Heart left ventricle (tissue), 16 donors: ENCODE results near the gene GNL1. TPM values are rescaled to one million over a fixed set of nuclear protein-coding genes. Genes with fewer than 3 reads are reported as not detected.
A peak's percentile ranks its signal among the peaks of the same experiment; 100 is the strongest.

Experiments used
- ATAC-seq, 4 donors: fragments of 200-7000 bp; cut with Tn5 transposase; one replicate each; pipeline ENCODE4 v1.9.1; 2020 to 2022; ENCODE audit warnings: moderate library complexity in 4 of 4, mild to moderate bottlenecking in 3 of 4, moderate number of reproducible peaks in 1 of 4
- DNase-seq, 5 donors: peaks; one replicate each; pipeline ENCODE4 v3.0.0-alpha.2; 2020
- H3K27ac ChIP-seq, 12 donors: fragments of 200-600 bp; sonication (generic) in 4 of 12; one replicate each; pipeline versions ENCODE4 v1.5.0 to v1.8.0; 2016 to 2022; ENCODE audit warnings: mild to moderate bottlenecking in 2 of 12
- H3K27me3 ChIP-seq, 9 donors: fragments of 200-600 bp; sonication (generic) in 2 of 9; one replicate each; pipeline versions ENCODE4 v1.5.1 to v1.8.0; 2016 to 2022; ENCODE audit warnings: mild to moderate bottlenecking in 3 of 9
- H3K36me3 ChIP-seq, 9 donors: fragments of 200-600 bp; sonication (generic) in 2 of 9; one replicate each; pipeline versions ENCODE4 v1.5.0 to v1.8.0; 2018 to 2022; ENCODE audit warnings: mild to moderate bottlenecking in 2 of 9
- H3K4me1 ChIP-seq, 12 donors: fragments of 200-600 bp; sonication (generic) in 4 of 12; one replicate each; pipeline versions ENCODE4 v1.5.0 to v1.8.0; 2016 to 2022; ENCODE audit warnings: mild to moderate bottlenecking in 3 of 12
- H3K4me3 ChIP-seq, 12 donors: fragments of 200-600 bp; sonication (generic) in 4 of 12; one replicate each; pipeline versions ENCODE4 v1.5.0 to v1.8.0; 2017 to 2022; ENCODE audit warnings: mild to moderate bottlenecking in 9 of 12, moderate library complexity in 4 of 12
- H3K9me3 ChIP-seq, 12 donors: fragments of 200-600 bp; sonication (generic) in 4 of 12; one replicate each; pipeline versions ENCODE4 v1.5.0 to v1.8.0; 2016 to 2022; ENCODE audit warnings: mild to moderate bottlenecking in 1 of 12
- CTCF ChIP-seq, 12 donors: fragments of 200-600 bp; sonication (generic) in 4 of 12; IDR thresholded peaks; one replicate each; pipeline versions ENCODE4 v1.5.0 to v1.8.0; 2018 to 2022; ENCODE audit warnings: antibody characterized with exemption in 12 of 12, mild to moderate bottlenecking in 5 of 12
- POLR2A ChIP-seq, 2 donors: fragments of 450-650 bp; IDR thresholded peaks; one replicate each; pipeline ENCODE4 v1.6.1; 2017; ENCODE audit warnings: antibody characterized with exemption in 2 of 2, mild to moderate bottlenecking in 2 of 2, moderate library complexity in 2 of 2
- WGBS, 4 donors: extraction: QIAGEN DNeasy Blood & Tissue Kit in 2 of 4; methylation state at CpG; one replicate each; pipeline versions ENCODE4 v1.1.5 to v1.1.7; 2013 to 2018; 5-methylcytosine and 5-hydroxymethylcytosine counted together
- intact Hi-C, 10 donors: fragments of 100-400 bp; cut with DNase I; formaldehyde crosslinking; loops; one replicate each; pipeline versions ENCODE4 v1.11.1 to v1.14.2; 2022
- polyA plus RNA-seq, 2 donors: library from polyadenylated mRNA; stranded (reverse); fragments of 200-250 nt; gene quantifications; one replicate each; pipeline ENCODE4 v1.2.3, GENCODE V29; 2013
- total RNA-seq, 9 donors: library from RNA; depleted of rRNA in 2 of 9; stranded (reverse); fragments of >200 nt in 2 of 9; fragmentation: NEBNext Ultra II Directional in 3 of 9; extraction: Animal tissue kit (Norgen Biotek cat#: 25700) in 3 of 9; gene quantifications; one replicate each; pipeline versions ENCODE4 v1.1.0 to v1.2.4, GENCODE V29; 2016 to 2023
- donor health status: ischemic (EF 13 %, LVEDD 7.1; RV severe dilation, severe dysfunction).
- donor health status: healthy with polysubstance abuse.
- donor health status: DM: no; HTN: yes; CAD: no.
- donor health status: DM: no; HTN: no; CAD: no.
- donor health status: ischemic (EF 25% LVEDD 6.9; RV normal size, moderate dysfunction).
- donor health status: ischemic (EF 25% LVEDD 5.7; RV mildly dilated, moderate dysfunction).
- donor health status: healthy.
- donor health status: DM: yes; HTN: yes; CAD: no.
- donor health status: ischemic (EF 35%, LVEDD 5.7; RV mildly dilated, moderate dysfunction).
- donor health status: nonischemic (EF 11% LVEDD 7.7; RV severe dilation, severe dysfunction).
- donor health status: DM: yes; HTN: yes; CAD: no.
- donor health status: PGD.
- donor health status: ischemic (EF 29% LVEDD 5.4; RV normal size, mild dysfunction).
- donor health status: nonischemic (EF 23%, LVEDD 6.1; RV moderate dilation, normal function).

The GNL1 gene
- total and polyA plus RNA-seq, 11 donors: 9.1 to 33.5 (median 17.7) TPM

GRCh38 chr6:30571075-30571761 is 14.9 kb upstream of the GNL1 start, which contains the start of gene ABCF1:
ABCF1 (plus strand) TSS chr6:30571442; CDS start chr6:30571488, 46 bp downstream.
- H3K36me3 ChIP-seq: peaks cover 0 to 20% (median 5%) of the 10 kb centered on the region in 9 donors
- H3K9me3 ChIP-seq: no peaks in the 10 kb centered on the region
- intact Hi-C loops: loop anchor here in 4 of 10 donors (1.0 to 2.0 kb wide), 3 partner anchors 14 to 46 kb away; partner anchors contain the start of genes GNL1 (in 3 of the 4), PRR3 (in 2 of the 4), MRPS18B (in 1 of the 4) and PPP1R10 (in 1 of the 4)
- H3K4me3 ChIP-seq: peak within 1 kb of the TSS; percentile 43 to 95 (median 73)
- peak within 1 kb of the TSS; percentile 59 to 97 (median 88) for H3K27ac ChIP-seq
- peak; percentile 98 to 100 (median 98) for DNase-seq
- H3K4me1 ChIP-seq: peaks cover 0 to 40% (median 28%) of the 10 kb centered on the region in 12 donors
- peak in 1 of 2 donors; percentile 83 for TF ChIP-seq POLR2A (IDR thresholded peaks at IDR 0.05)
- peak in 1 of 12 donors; percentile 19 for TF ChIP-seq CTCF (IDR thresholded peaks at IDR 0.05)
- ATAC-seq: peak; percentile 98 to 99 (median 99)
- WGBS, 4 donors: 0 to 1% (median 0%) methylated on average over 43 to 59 of the region's 59 CpGs
- no peaks in the 10 kb centered on the region for H3K27me3 ChIP-seq

GRCh38 chr6:30570740-30571074 is 14.4 kb upstream of the GNL1 start:
- H3K36me3 ChIP-seq: peaks cover 0 to 18% (median 3%) of the 10 kb centered on the region in 9 donors
- peak overlapping the region; percentile 59 to 97 (median 88) for H3K27ac ChIP-seq
- H3K9me3 ChIP-seq: no peaks in the 10 kb centered on the region
- TF ChIP-seq CTCF (IDR thresholded peaks at IDR 0.05) (no peak), POLR2A (IDR thresholded peaks at IDR 0.05) (no peak)
- ATAC-seq (peak; percentile 10 to 28 (median 17)), DNase-seq (no peak)
- H3K27me3 ChIP-seq: no peaks in the 10 kb centered on the region
- 1 to 2% (median 2%) methylated on average over 18 of the region's 18 CpGs for WGBS, 4 donors
- intact Hi-C loops: loop anchor here in 4 of 10 donors (1.0 to 2.0 kb wide), 3 partner anchors 14 to 46 kb away; partner anchors contain the start of genes GNL1 (in 3 of the 4), PRR3 (in 2 of the 4), MRPS18B (in 1 of the 4) and PPP1R10 (in 1 of the 4)
- peaks cover 0 to 40% (median 28%) of the 10 kb centered on the region in 12 donors for H3K4me1 ChIP-seq
- H3K4me3 ChIP-seq: peak overlapping the region; percentile 43 to 95 (median 73)

- H3K4me3 ChIP-seq: peak overlapping the region; percentile 43 to 95 (median 73)
- H3K4me1 ChIP-seq: peaks cover 0 to 40% (median 28%) of the 10 kb centered on the region in 12 donors
- H3K9me3 ChIP-seq: no peaks in the 10 kb centered on the region
- ATAC-seq: no peak
- DNase-seq: no peak
- intact Hi-C loops: loop anchor here in 3 of 10 donors (2.0 kb wide), 2 partner anchors 13 to 47 kb away; partner anchors contain the start of genes GNL1 (in 2 of the 3), PRR3 (in 2 of the 3), MRPS18B (in 1 of the 3) and PPP1R10 (in 1 of the 3)
- WGBS, 4 donors: 70 to 82% (median 81%) methylated on average over 1 of the region's 1 CpG
- H3K27me3 ChIP-seq: no peaks in the 10 kb centered on the region
- peak overlapping the region in 10 of 12 donors; percentile 80 to 97 (median 88) for H3K27ac ChIP-seq
- no peak for TF ChIP-seq CTCF (IDR thresholded peaks at IDR 0.05)
- no peak for TF ChIP-seq POLR2A (IDR thresholded peaks at IDR 0.05)
- peaks cover 0 to 14% (median 3%) of the 10 kb centered on the region in 9 donors for H3K36me3 ChIP-seq
Observed at GRCh38 chr6:30570263-30570662, 14.0 kb upstream of the GNL1 start.

GRCh38 chr6:30568245-30568644 is 12.0 kb upstream of the GNL1 start:
- no peaks in the 10 kb centered on the region for H3K27me3 ChIP-seq
- no peak for ATAC-seq

More at GRCh38 chr6:30568245-30568644, 12.0 kb upstream of the GNL1 start:
- 63 to 84% (median 64%) methylated on average over 3 of the region's 3 CpGs for WGBS, 4 donors
- DNase-seq: no peak
- intact Hi-C loops: no loop called here
- no peak for TF ChIP-seq POLR2A (IDR thresholded peaks at IDR 0.05)
- no peak for TF ChIP-seq CTCF (IDR thresholded peaks at IDR 0.05)
- no peak overlapping the region for H3K4me3 ChIP-seq
- H3K27ac ChIP-seq: no peak overlapping the region
- peaks cover 0 to 8% (median 5%) of the 10 kb centered on the region in 9 donors for H3K36me3 ChIP-seq
- H3K4me1 ChIP-seq: peaks cover 0 to 27% (median 24%) of the 10 kb centered on the region in 12 donors
- no peaks in the 10 kb centered on the region for H3K9me3 ChIP-seq
